DMS153 treated with DMSO at 0.1 percent for 48 hours (cell line): ENCODE measurements around the gene OGFOD3.
"Not testable (repeated sequence)": the region's sequence is repeated elsewhere in the genome, so short reads cannot be mapped to it uniquely, and the experiment has no call there.

ENCODE experiments used
- DNase-seq: peaks from one replicate; lab custom pipeline; 2025; ENCODE audit not compliant: unreplicated experiment; lab: John Stamatoyannopoulos, UW

OGFOD3 gene

DNA sequence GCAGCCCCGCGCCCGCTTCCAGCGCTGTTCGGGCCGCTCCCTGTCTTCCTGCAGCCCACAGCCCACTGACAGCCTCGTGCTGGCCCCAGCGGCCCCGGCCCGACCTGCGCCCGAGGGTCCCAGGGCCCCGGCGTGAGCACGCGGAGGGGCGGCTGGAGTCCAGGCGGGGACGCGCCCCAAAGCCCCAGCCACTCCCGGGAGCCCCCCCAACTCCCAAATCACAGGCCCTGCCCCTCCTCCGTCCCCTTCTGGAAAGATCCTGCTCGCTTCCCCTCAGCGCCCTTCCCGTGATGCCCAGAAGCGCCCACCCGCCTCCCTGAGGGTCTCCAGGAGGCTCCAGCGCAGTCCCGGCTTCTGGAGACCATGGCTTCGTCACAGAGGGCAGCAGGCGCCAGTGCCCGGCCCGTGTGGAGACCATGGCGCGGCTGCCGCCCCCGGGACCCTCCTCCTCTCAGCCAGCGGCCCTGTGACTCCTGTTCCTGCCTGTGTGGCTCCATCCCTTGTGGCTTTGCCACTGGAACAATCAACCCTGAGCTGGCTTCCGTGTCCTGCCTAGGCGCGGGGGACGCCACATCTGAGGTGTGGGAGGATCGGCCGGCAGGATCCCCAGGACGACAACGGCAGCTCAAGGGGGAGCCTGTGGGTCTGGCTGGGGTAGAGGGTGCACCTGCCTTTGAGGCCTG is 42.9 kb downstream of the OGFOD3 start:
- DNase-seq = no peak

- DNase-seq = no peak
Observed at GRCh38 chr17:82374626-82375331, 43.6 kb downstream of the OGFOD3 start.

- DNase-seq = no peak
Observed at GRCh38 chr17:82373731-82374625, 44.4 kb downstream of the OGFOD3 start.

GRCh38 chr17:82373072-82373452 is 45.3 kb downstream of the OGFOD3 start:
- not testable (repeated sequence) for DNase-seq

DNA sequence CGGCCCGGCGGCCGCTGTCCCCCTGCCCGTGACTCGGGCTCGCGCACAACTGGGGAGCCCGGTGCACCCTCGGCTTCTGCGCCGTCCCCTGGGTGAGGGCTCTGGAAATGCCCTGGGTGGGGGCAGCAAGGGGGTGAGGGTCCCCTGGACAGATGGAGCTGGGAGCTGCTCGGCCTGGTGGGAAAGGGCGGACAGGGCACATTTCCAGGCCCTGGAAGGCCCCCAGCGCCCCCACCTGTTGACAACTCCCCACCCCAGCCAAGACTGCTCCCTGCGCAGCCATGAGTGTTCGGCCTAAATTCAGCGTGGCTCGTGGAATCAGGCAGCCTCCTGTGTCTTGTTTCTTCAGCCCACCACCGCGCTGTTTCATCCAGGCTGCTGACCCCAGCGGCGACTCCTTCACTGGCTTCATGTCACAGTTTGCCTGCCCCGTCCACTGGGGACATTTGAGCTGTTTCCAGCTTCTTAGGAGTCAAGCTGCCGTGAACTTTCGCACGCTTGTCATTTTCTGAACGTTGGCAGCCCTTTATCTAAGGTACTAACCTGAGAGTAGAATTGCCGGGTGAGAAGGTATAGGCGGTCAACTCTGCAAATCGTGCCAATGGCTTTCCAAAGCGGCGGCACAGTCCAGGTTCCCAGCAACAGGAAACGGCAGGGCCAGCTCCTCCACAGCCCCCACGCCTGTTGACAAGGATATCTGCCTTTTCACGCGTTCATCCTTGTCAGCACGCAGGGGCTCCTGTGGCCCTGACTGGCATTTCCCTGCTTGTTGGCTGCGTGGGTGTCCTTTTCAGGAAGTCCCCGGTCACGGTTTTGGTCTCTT is 45.9 kb downstream of the OGFOD3 start:
- DNase-seq = no peak

DNA sequence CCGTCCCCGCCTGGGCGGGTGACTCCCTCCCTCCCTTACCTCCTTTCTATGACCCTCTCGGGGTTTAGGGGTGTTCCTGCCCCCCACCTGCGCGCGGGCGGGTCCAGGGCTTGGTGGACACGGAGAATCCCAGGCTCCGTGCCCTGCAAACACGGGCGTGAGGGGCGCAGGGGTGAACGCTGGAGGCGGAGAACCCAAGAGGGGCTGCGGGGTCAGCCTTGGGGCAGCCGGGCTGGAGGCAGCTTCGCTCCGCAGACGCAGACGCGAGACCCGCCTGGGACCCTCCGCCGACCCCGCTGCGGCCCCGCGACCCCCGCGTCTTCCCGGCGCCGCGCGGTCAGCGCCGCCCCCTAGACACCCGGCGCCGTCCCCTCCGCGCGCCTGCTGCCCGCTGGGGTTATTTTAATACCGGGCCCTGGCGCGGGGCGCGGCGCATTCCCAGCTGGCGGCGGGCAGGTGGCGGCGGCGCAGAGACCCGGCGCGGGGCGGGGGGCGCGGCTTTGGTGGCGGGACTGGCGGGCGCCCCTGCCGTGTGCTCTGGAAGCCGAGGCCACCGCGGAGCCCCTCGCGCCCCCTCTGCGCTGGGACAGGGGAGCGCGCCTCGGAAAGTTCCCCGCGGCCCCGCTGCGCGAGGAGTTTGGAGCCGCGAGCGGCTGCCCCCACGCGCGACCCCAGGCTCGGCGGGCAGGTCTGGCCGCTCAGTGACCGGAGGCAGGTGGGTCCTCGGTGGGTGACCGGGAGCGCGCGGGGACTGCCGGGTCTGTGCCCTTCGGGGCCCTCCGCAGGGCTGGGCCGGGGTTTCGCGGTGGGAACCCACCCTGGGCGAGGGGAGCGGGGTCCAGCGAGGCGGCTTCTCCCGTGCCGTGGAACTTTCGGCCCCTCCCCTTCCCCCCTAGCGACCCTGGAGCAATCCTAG is 46.8 kb downstream of the OGFOD3 start, which contains the start of gene UTS2R:
UTS2R (plus strand) TSS at position 433 of the 916 bp plus-strand sequence. CDS start 2,560 bp downstream, outside the sequence.
- DNase-seq = no peak

DNA sequence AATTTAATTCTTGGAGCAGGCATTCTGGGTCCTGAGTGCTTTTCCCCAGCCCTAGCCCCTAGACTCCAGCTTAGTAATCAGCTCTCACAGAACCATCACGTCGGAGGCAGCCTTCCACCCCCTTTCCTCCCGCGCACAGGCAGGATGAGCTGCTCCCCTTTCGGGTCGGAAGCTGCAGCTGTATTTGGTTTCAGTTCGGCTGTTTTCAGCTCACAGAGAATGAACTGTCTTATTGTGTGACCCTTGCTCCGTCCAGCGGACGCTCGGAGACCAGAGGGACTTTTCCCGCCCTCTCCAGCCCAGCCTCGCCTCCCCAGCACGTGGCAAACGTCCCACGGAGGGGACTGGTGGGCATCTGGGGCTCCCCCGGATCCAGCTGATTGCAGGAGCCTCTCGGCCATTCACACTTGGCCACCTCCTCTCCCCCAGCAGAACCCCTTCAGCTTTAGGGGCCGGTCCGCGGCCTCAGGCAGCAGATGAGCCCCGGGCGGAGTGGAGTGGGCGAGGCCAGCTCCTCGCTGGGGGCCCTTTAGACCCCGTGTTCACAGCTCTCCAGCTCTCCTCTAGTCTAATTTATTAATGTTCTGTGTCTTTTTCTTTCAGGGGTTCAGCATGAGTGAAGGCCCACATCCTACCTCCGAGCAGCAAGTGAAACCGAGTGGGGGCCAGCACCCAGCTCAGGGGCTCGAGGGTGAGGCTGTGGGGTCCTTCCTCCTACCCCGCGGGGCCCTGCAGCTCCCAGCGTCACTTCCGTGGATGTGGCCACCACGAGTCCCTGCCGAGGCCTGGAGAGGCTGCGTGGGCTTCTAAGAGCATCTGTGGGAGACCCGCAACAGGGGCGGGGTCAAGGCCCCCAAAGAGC is 47.7 kb downstream of the OGFOD3 start:
- no peak for DNase-seq

DNA sequence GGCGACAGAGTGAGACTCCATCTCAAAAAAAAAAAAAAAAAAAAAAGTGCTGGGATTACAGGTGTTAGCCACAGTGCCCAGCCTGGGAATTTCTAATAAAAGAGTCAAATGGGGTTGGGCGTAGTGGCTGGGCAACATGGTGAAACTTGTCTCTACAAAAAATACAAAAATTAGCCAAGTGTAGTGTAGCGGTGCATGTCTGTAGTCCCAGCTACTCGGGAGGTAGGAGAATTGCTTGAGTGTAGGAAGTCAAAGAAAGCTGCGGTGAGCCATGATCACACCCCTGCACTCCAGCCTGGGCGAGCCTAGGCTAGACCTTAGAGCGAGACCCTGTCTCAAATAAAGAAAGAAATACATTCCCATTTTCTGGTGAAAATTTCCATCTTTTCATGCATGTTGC is 49.2 kb downstream of the OGFOD3 start:
- no peak for DNase-seq

DNA sequence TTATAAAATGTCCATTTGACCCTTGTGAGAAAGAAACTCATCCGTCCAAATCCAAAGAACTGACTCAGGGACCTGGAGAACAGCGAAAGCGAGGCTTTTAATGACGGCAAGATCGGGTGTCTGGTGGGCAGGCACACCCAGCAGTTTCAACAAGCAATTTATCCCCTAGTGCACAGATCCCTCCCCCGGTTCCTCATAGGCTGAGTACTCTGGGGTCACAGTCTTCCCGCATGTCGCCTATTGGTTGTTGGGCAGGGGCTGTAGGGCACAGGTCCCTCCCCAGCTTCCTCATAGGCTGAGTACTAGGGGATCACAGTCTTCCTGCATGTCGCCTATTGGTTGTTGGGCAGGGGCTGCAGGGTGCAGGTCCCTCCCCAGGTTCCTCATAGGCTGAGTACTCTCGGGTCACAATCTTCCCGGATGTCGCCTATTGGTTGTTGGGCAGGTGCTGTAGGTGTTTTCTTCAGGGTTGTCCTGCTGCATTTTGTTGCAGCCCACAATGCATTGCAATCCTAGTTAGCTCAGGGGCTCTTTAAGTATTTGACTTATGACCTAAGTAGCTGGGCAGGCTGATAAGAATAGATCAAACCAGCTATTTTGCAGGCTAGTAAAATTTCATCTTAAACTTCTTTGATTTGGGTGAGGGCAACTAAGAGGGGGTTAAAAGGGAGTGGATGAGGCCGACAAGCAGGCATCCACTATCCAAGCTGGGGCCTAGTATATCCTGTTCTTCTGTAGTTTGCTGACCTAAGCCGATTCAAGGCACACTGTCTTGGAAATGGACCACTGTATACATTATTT is 50.5 kb downstream of the OGFOD3 start:
- DNase-seq = no peak

DNA sequence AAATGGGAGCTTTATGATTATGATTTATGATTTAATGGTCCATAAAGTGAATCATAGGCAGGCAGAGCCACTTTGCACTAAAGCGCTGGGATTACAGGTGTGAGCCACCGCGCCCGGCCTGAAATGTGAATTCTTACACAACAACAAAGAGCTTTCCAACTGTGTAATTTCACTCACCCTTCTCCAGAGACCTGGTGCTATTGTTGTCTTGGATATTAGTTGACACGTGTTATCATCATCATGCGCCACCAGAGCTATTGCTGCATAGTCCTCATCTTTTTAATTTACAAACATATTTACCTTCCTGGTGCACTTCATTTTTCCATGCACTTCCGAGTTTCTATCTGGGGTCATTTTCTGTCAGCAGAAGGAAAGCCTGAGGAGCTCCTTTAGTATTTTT is 51.6 kb downstream of the OGFOD3 start:
- no peak for DNase-seq

- DNase-seq = no peak
Observed at GRCh38 chr17:82365606-82366295, 52.6 kb downstream of the OGFOD3 start.

GRCh38 chr17:82361885-82362633 is 56.3 kb downstream of the OGFOD3 start:
- no peak for DNase-seq

GRCh38 chr17:82359451-82360074 is 58.8 kb downstream of the OGFOD3 start:
- DNase-seq = not testable (repeated sequence)

DNA sequence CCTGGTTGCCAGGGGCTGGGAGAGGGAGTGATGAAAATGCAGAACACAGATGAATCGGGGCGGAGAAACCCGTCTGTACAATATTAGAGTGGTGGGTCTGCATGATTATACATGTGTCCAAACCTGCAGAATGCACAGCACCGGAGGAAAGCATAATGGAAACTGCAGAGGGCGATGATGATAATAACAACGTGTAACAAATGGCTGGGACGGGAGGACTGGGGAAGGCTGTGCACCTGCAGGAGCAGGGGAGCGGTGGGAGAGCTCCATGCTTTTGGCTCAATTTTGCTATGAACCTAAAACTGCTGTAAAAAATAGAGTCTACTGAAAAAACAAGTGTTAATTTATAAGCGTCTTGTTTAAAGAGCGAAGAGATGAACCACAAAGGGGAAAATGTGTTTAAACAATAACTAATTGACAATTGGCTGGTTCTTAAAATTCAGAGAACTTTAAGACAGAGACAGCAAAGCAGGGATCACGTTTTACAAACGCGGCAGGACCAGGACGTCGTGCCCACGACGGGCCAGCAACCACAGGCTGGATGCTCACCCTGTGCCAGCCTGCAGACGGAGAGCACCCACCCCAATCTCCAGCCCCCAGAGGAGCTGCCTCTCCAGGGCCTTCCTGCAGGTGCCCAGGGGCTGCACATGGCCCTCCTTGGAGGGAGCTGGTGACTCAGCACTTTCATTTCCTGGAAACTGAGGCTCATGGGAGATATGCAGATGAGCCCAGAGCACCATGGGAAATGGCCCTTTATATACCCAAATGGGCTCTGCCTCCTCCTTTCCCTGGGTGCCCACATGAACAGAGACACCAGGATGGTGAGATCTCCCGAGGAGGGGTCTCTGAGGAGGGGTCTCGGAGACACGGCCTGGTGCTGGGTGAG is 59.7 kb downstream of the OGFOD3 start, which contains the start of gene TEX19:
TEX19 (plus strand) TSS at position 783 of the 886 bp plus-strand sequence. CDS start 2,904 bp downstream, outside the sequence.
- peak; percentile 53 for DNase-seq

- DNase-seq = no peak
Observed at GRCh38 chr17:82357394-82357793, 61.0 kb downstream of the OGFOD3 start.
